GM12878 (cell line): ENCODE measurements around the gene AIFM1. TPM values are rescaled to one million over a fixed set of nuclear protein-coding genes. Genes with fewer than 3 reads are reported as not detected.

Source experiments
- ATAC-seq: fragments of 200-7000 bp; cut with Tn5 transposase; 3 replicates; pipeline ENCODE4 v1.9.1; 2020; ENCODE audit warnings: mild to moderate bottlenecking, moderate library complexity
- BruUV-seq: library from RNA; stranded (reverse); fragments of 400-500 nt; replicated peaks from 2 replicates; lab custom pipeline; 2021; lab: Mats Ljungman, UMichigan
- CTCF ChIA-PET: fragments of 300-600 bp; sonication (Branson Sonifier 250); formaldehyde crosslinking; extraction: SDS; loops from one replicate; lab custom pipeline; 2021; ENCODE audit warnings: inconsistent platforms; lab: Yijun Ruan, JAX
- POLR2A ChIA-PET: fragments of 350-600 bp; formaldehyde crosslinking; extraction: SDS; loops from one replicate; lab custom pipeline; 2021; ENCODE audit warnings: inconsistent platforms; lab: Charles Lee
- RAD21 ChIA-PET: fragments of 300-600 bp; sonication (Branson Sonifier 250); formaldehyde crosslinking; loops from one replicate; lab custom pipeline; 2023; ENCODE audit warnings: antibody characterized with exemption; ENCODE audit not compliant: unreplicated experiment; lab: Charles Lee
- SMC1A ChIA-PET: fragments of 300-600 bp; sonication (Branson Sonifier 250); formaldehyde crosslinking; loops from one replicate; lab custom pipeline; 2023; ENCODE audit not compliant: unreplicated experiment, uncharacterized antibody; lab: Charles Lee
- DNase-seq: peaks from one replicate; pipeline ENCODE4 v3.0.0-alpha.2; 2011; ENCODE audit warnings: low read depth, low spot score
- FAIRE-seq: peaks from 3 replicates; lab custom pipeline; 2011; peaks lifted over from hg19 to GRCh38; lab: Jason Lieb, UNC
- H2AFZ ChIP-seq: 2 replicates; pipeline ENCODE4 v1.6.0; 2011; ENCODE audit warnings: low read depth, low read length, control low read depth; ENCODE audit not compliant: control insufficient read depth
- H3K27ac ChIP-seq: 2 replicates; pipeline ENCODE4 v1.5.1; 2011; ENCODE audit warnings: control low read depth; ENCODE audit not compliant: control insufficient read depth, insufficient read depth
- H3K27me3 ChIP-seq, 2 experiments: replicated peaks in 1 of 2; 2 replicates each; pipeline versions ENCODE4 v1.6.0 to v1.6.1; 2011; ENCODE audit warnings: low read length in 1 of 2; ENCODE audit not compliant: control insufficient read depth in 2 of 2, insufficient read depth in 2 of 2
- H3K36me3 ChIP-seq, 2 experiments: 2 replicates each; pipeline ENCODE4 v1.5.1; 2011; ENCODE audit warnings: low read length in 1 of 2; ENCODE audit not compliant: control insufficient read depth in 2 of 2, insufficient read depth in 2 of 2
- H3K4me1 ChIP-seq: 2 replicates; pipeline ENCODE4 v1.6.1; 2011; ENCODE audit warnings: mild to moderate bottlenecking, low read length, moderate library complexity, mixed read lengths; ENCODE audit not compliant: control insufficient read depth, insufficient read depth
- H3K4me2 ChIP-seq: 2 replicates; pipeline ENCODE4 v1.6.0; 2011; ENCODE audit warnings: control low read depth; ENCODE audit not compliant: control insufficient read depth, insufficient read depth
- H3K4me3 ChIP-seq: fragments of 200-600 bp; sonication (generic); 2 replicates; pipeline ENCODE4 v1.5.1; 2016
- H3K79me2 ChIP-seq: 2 replicates; pipeline ENCODE4 v1.6.0; 2011; ENCODE audit warnings: low read length; ENCODE audit not compliant: control insufficient read depth, insufficient read depth
- H3K9ac ChIP-seq: 2 replicates; pipeline ENCODE4 v1.8.0; 2011; ENCODE audit warnings: low read length, control low read depth, mixed read lengths; ENCODE audit not compliant: control insufficient read depth, insufficient read depth
- H3K9me3 ChIP-seq: replicated peaks from 3 replicates; pipeline ENCODE4 v1.5.1; 2011; ENCODE audit warnings: mild to moderate bottlenecking, low read length; ENCODE audit not compliant: control insufficient read depth, insufficient read depth
- H4K20me1 ChIP-seq: 2 replicates; pipeline ENCODE4 v1.6.0; 2011; ENCODE audit not compliant: control insufficient read depth, insufficient read depth
- BRCA1 ChIP-seq: IDR thresholded peaks from 2 replicates; pipeline ENCODE4 v1.6.1; 2011; ENCODE audit warnings: low read depth, low read length, improper control_type of control experiment
- ETV6 ChIP-seq, 2 experiments: fragments of 450-650 bp in 1 of 2; IDR thresholded peaks in 1 of 2; conservative IDR thresholded peaks in 1 of 2; 2 replicates each; pipeline ENCODE4 v1.6.1; 2014; ENCODE audit warnings: antibody characterized with exemption in 1 of 2, borderline replicate concordance in 1 of 2, low read depth in 1 of 2, mild to moderate bottlenecking in 1 of 2, moderate library complexity in 1 of 2
- GABPA ChIP-seq: IDR thresholded peaks from 2 replicates; pipeline ENCODE4 v1.6.1; 2014; ENCODE audit warnings: antibody characterized with exemption, low read depth, mild to moderate bottlenecking, inconsistent platforms
- PAX5 ChIP-seq: IDR thresholded peaks from 2 replicates; pipeline ENCODE4 v1.6.1; 2011; ENCODE audit warnings: low read depth, low read length, borderline replicate concordance
- SMAD1 ChIP-seq: fragments of 450-650 bp; IDR thresholded peaks from 2 replicates; pipeline ENCODE4 v1.6.1; 2018; ENCODE audit warnings: mild to moderate bottlenecking, low read depth; ENCODE audit not compliant: partially characterized antibody
- SUZ12 ChIP-seq: fragments of 200-600 bp; sonication (generic); IDR thresholded peaks from one replicate; pipeline ENCODE4 v1.6.1; 2018; ENCODE audit warnings: antibody characterized with exemption, mild to moderate bottlenecking; ENCODE audit not compliant: unreplicated experiment
- WGBS: methylation state at CpG from one replicate; pipeline ENCODE4 v1.1.6; 2016; ENCODE audit warnings: low lambda C conversion rate; ENCODE audit not compliant: insufficient replicate concordance, insufficient coverage; ENCODE audit errors: missing lambda C conversion rate; 5-methylcytosine and 5-hydroxymethylcytosine counted together
- in situ Hi-C: fragments of 300-500 bp; cut with MboI; formaldehyde crosslinking; loops from 9 replicates; pipeline ENCODE4 v1.14.3; 2018; ENCODE audit warnings: mixed read lengths
- intact Hi-C: fragments of 100-400 bp; cut with micrococcal nuclease; formaldehyde crosslinking; loops from one replicate; pipeline ENCODE4 v1.14.2; 2022; ENCODE audit not compliant: unreplicated experiment
- polyA plus RNA-seq, 11 experiments: library from polyadenylated mRNA; depleted of rRNA in 4 of 11; unstranded in 6 of 11; stranded (reverse) in 5 of 11; fragments of >200 nt; fragmentation: Nextera tagmentation in 4 of 11; fragmentation: Illumina TruSeq in 1 of 11; extraction: Ambion mirVana in 4 of 11; extraction: Trizol in 1 of 11; gene quantifications; 1 replicate in 1 of 11; 2 replicates in 10 of 11; pipeline versions ENCODE4 v1.2.1 to v1.2.3, GENCODE V29; 2011 to 2016; ENCODE audit warnings: inconsistent platforms in 2 of 11, missing spikeins in 2 of 11, low read depth in 1 of 11
- total RNA-seq, 4 experiments: library from RNA; depleted of rRNA in 3 of 4; stranded (reverse); fragments of >200 nt in 3 of 4; fragmentation: Illumina TruSeq in 1 of 4; extraction: Trizol in 1 of 4; gene quantifications; 2 replicates each; pipeline versions ENCODE4 v1.2.1 to v1.2.3, GENCODE V29; 2013 to 2021
- TF ChIP-seq, protein P1 (sequence below): fragments of 450-650 bp; IDR thresholded peaks from 2 replicates; pipeline ENCODE4 v1.6.1; 2016; ENCODE audit warnings: mild to moderate bottlenecking, moderate library complexity, borderline replicate concordance

AIFM1 gene
- total and polyA plus RNA-seq, 10 of the 15 experiments (the other 5 are each of a cell fraction or from before 2014, with no cell fraction given), result 44.2 to 121 (median 80.0) TPM

- POLR2A ChIA-PET, result interaction anchor here (0.8 kb wide), 1 partner anchor 17 kb away, joined by 3 read pairs; no protein-coding TSS in a partner anchor
- H3K9me3 ChIP-seq, result no peaks in the 10 kb centered on the region
- in situ Hi-C loops, result no loop called here
- intact Hi-C loops, result no loop called here
- TF ChIP-seq PAX5, result no peak
- no peak for TF ChIP-seq SUZ12
- no peak for TF ChIP-seq GABPA
- TF ChIP-seq, protein P1, sequence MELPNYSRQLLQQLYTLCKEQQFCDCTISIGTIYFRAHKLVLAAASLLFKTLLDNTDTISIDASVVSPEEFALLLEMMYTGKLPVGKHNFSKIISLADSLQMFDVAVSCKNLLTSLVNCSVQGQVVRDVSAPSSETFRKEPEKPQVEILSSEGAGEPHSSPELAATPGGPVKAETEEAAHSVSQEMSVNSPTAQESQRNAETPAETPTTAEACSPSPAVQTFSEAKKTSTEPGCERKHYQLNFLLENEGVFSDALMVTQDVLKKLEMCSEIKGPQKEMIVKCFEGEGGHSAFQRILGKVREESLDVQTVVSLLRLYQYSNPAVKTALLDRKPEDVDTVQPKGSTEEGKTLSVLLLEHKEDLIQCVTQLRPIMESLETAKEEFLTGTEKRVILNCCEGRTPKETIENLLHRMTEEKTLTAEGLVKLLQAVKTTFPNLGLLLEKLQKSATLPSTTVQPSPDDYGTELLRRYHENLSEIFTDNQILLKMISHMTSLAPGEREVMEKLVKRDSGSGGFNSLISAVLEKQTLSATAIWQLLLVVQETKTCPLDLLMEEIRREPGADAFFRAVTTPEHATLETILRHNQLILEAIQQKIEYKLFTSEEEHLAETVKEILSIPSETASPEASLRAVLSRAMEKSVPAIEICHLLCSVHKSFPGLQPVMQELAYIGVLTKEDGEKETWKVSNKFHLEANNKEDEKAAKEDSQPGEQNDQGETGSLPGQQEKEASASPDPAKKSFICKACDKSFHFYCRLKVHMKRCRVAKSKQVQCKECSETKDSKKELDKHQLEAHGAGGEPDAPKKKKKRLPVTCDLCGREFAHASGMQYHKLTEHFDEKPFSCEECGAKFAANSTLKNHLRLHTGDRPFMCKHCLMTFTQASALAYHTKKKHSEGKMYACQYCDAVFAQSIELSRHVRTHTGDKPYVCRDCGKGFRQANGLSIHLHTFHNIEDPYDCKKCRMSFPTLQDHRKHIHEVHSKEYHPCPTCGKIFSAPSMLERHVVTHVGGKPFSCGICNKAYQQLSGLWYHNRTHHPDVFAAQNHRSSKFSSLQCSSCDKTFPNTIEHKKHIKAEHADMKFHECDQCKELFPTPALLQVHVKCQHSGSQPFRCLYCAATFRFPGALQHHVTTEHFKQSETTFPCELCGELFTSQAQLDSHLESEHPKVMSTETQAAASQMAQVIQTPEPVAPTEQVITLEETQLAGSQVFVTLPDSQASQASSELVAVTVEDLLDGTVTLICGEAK, result no peak
- TF ChIP-seq SMAD1, result no peak
- TF ChIP-seq ETV6 (conservative IDR thresholded peaks at IDR 0.05 in 1 of 2, IDR thresholded peaks at IDR 0.05 in 1 of 2; ENCODE audit: borderline replicate concordance in 1 of 2, low read depth in 1 of 2), result no peak
- TF ChIP-seq BRCA1, result no peak
- peaks cover 0 to 3% of the 10 kb centered on the region in 2 experiments; a peak in 1 of 4 replicates for H3K36me3 ChIP-seq
- DNase-seq, result no peak
- H3K4me2 ChIP-seq, result no peak overlapping the region
- no peak overlapping the region for H2AFZ ChIP-seq
- no peak for ATAC-seq
- no peak overlapping the region for H3K4me3 ChIP-seq
- peaks cover 4% of the 10 kb centered on the region for H3K4me1 ChIP-seq
- RAD21 ChIA-PET, result no interaction called here
- no TSS peak for BruUV-seq
- CTCF ChIA-PET, result interaction anchor here (1.1 kb wide), 1 partner anchor 19 kb away, joined by 3 read pairs; no protein-coding TSS in a partner anchor
- no peaks in the 10 kb centered on the region for H3K27me3 ChIP-seq
- no peak overlapping the region for H3K9ac ChIP-seq
- FAIRE-seq, result no peak
- H3K79me2 ChIP-seq, result peaks cover 41% of the 10 kb centered on the region
- H4K20me1 ChIP-seq, result no peaks in the 10 kb centered on the region; the same call in 1 of the 2 replicates
- no peak overlapping the region for H3K27ac ChIP-seq
- SMC1A ChIA-PET, result no interaction called here
- 45% methylated on average over 5 of the region's 5 CpGs for WGBS
Measured at GRCh38 chrX:130098210-130098552, 67.5 kb downstream of the AIFM1 start.
